ENCODE data around the gene ZFR2. TPM values are rescaled to one million over a fixed set of nuclear protein-coding genes. Genes with fewer than 3 reads are reported as not detected.

ZFR2 gene
- total RNA-seq, 4 donors from 2014 or later = not detected

DNA sequence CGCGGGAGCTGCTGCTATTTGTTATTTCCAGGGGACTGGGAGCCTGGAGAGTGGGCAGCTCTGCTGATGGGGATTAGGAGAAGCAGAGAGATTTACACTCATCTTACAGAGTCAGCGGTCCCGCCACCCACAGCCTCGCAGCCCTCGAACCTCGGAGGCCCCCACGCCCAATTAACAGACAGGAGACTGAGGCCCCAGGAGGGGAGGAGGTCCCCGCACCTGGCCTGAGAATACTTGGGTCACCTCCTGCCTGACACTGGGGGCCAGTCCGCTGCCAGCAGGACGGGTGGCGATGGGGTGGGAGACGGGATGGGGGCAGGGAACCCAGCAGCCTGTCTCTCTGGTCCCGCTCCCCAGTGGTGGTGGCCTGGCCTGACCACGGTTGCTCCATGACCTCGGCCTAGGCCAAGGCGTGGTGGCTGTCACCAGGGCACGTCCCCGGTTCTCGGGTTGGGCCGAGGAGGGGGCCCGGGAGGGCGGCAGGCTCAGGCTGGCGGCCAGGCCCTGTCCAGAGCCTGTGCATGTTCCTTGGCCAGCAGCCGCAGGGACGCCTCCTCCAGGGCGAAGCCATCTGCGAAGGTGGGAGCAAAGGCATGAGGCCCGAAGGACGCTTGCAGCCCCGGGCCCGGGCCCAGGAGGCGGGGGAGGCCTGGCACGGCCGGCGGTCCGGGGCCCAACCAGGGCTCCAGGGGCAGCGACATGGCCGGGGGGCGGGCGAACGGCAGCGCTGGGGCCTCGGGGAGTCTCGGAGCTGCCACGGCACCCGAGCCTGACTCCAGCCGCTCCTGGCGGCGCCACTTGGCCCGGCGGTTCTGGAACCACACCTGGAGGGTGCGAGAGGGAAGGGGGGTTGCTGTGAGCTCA lies 98.5 kb downstream of the ZFR2 start:
- intact Hi-C loops (cut with DNase I; ENCODE audit: low total_unique reads) = no loop called here
- Histone ChIP-seq H3K27ac (no peak overlapping the region), H3K9me3 (no peaks in the 10 kb centered on the region), H3K36me3 (peaks cover 0 to 33% of the 10 kb centered on the region in 2 donors), H3K4me1 (no peaks in the 10 kb centered on the region), H3K4me3 (no peak overlapping the region), H3K27me3 (no peaks in the 10 kb centered on the region)
- in situ Hi-C loops (cut with MboI; ENCODE audit: low sequenced_read_pairs in 4 of 4) = no loop called here
- no peak for ATAC-seq
- DNase-seq = no peak
- TF ChIP-seq POLR2A (IDR thresholded peaks at IDR 0.05) = no peak
- TF ChIP-seq, protein P1, sequence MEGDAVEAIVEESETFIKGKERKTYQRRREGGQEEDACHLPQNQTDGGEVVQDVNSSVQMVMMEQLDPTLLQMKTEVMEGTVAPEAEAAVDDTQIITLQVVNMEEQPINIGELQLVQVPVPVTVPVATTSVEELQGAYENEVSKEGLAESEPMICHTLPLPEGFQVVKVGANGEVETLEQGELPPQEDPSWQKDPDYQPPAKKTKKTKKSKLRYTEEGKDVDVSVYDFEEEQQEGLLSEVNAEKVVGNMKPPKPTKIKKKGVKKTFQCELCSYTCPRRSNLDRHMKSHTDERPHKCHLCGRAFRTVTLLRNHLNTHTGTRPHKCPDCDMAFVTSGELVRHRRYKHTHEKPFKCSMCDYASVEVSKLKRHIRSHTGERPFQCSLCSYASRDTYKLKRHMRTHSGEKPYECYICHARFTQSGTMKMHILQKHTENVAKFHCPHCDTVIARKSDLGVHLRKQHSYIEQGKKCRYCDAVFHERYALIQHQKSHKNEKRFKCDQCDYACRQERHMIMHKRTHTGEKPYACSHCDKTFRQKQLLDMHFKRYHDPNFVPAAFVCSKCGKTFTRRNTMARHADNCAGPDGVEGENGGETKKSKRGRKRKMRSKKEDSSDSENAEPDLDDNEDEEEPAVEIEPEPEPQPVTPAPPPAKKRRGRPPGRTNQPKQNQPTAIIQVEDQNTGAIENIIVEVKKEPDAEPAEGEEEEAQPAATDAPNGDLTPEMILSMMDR (IDR thresholded peaks at IDR 0.05 in 4 of 5, conservative IDR thresholded peaks at IDR 0.05 in 1 of 5) = no peak

DNA sequence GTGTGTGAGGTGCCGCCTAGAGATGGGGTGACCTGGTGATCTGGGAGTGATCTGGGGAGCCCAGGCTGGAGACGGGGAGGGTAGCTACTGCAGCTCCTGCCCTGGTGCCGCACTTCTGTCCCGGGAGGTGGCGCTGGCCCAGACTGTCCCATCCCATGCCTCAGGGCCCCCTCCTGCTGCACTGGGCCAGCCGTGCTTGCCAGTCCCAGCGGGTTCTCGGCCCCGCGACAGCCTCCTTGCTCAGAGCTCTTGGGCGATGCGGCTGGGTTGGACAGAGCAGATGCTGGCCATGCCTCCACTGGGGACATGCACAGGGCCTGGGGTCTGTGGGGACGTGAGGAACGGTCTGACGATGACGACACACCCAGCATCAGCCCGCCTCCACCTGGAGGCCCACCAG lies 99.3 kb downstream of the ZFR2 start:
- Histone ChIP-seq H3K4me1 (no peaks in the 10 kb centered on the region), H3K36me3 (peaks cover 0 to 37% of the 10 kb centered on the region in 2 donors), H3K9me3 (no peaks in the 10 kb centered on the region), H3K27ac (no peak overlapping the region), H3K4me3 (no peak overlapping the region), H3K27me3 (no peaks in the 10 kb centered on the region)
- in situ Hi-C loops (cut with MboI; ENCODE audit: low sequenced_read_pairs in 4 of 4) = no loop called here
- TF ChIP-seq, protein P1 (IDR thresholded peaks at IDR 0.05 in 4 of 5, conservative IDR thresholded peaks at IDR 0.05 in 1 of 5) = no peak
- DNase-seq (no peak), ATAC-seq (no peak)
- intact Hi-C loops (cut with DNase I; ENCODE audit: low total_unique reads) = no loop called here

DNA sequence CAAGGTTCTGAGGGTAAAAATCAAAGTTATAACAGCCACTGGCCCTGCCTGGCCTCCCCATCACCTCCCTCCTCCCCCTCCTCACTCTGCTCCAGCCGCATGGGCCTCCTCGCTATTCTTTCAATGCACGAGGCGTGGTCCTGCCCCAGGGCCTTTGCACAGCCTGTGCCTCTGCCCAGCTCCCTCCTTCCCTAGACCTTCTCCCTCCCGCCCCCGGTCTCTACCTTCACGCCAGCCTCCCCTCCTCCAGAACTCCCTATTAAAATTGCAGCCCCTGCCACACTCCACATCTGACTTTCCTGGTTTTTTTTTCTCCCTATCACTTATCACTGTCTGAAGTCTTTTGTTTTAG lies 100.1 kb downstream of the ZFR2 start:
- H3K27ac ChIP-seq = no peak overlapping the region
- no peaks in the 10 kb centered on the region for H3K9me3 ChIP-seq
- no peaks in the 10 kb centered on the region for H3K27me3 ChIP-seq
- no peak for TF ChIP-seq POLR2A (IDR thresholded peaks at IDR 0.05)
- TF ChIP-seq, protein P1 (IDR thresholded peaks at IDR 0.05 in 4 of 5, conservative IDR thresholded peaks at IDR 0.05 in 1 of 5) = no peak
- no peak for ATAC-seq
- H3K4me3 ChIP-seq = no peak overlapping the region
- H3K4me1 ChIP-seq = peaks cover 0 to under 1% of the 10 kb centered on the region in 2 donors
- intact Hi-C loops (cut with DNase I; ENCODE audit: low total_unique reads) (no loop called here), in situ Hi-C loops (cut with MboI; ENCODE audit: low sequenced_read_pairs in 4 of 4) (no loop called here)
- DNase-seq = no peak
- peaks cover 0 to 37% of the 10 kb centered on the region in 2 donors for H3K36me3 ChIP-seq

DNA sequence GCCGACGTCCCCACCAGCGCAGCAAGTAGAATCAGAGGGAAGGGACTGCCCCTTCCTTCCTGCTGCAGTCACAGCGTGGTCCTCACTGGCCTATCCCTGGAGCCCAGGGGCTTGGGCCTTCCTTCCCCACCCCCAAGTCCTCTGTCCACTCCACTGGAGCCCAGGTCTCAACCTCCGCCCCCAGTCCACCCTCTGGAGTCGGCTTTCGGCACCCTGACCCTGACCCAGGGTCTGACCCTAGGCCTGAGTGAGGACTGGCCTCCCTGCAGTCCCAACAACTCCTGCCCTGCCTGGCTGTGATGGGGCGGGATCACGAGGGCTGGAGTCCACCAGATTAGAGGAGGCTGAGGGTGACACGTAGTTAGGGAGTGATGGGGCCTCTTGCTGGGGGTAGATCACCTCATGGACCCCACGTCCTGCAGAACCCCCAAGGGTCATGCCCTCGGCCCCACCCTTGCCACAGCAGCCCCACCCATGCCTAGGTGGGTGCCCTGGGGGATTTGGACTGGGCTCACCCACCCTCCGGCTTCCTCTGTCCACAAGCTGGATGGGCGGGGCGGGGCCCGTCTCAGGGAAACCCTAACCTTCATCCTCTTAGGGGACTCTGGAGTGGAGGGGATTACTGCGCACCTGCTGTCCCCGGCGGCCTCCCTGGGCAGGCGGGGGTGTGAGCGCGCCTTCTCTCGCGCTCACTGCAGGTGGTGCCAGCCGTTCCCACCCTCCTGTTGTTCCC lies 100.7 kb downstream of the ZFR2 start:
- intact Hi-C loops (cut with DNase I; ENCODE audit: low total_unique reads) = no loop called here
- H3K36me3 ChIP-seq = peaks cover 0 to 37% of the 10 kb centered on the region in 2 donors

More for the DNA sequence above, 100.7 kb downstream of the ZFR2 start:
- Histone ChIP-seq H3K27ac (no peak overlapping the region), H3K4me1 (peaks cover 5% of the 10 kb centered on the region in 2 donors), H3K4me3 (no peak overlapping the region), H3K9me3 (no peaks in the 10 kb centered on the region), H3K27me3 (no peaks in the 10 kb centered on the region)
- DNase-seq (no peak), ATAC-seq (no peak)
- no peak for TF ChIP-seq POLR2A (IDR thresholded peaks at IDR 0.05)
- TF ChIP-seq, protein P1 (IDR thresholded peaks at IDR 0.05 in 4 of 5, conservative IDR thresholded peaks at IDR 0.05 in 1 of 5) = no peak
- in situ Hi-C loops (cut with MboI; ENCODE audit: low sequenced_read_pairs in 4 of 4) = no loop called here
